H1 (cell line): ENCODE measurements around the gene CENPF. TPM values are rescaled to one million over a fixed set of nuclear protein-coding genes. Genes with fewer than 3 reads are reported as not detected.

Source experiments
- CTCF ChIA-PET: fragments of 300-600 bp; sonication (Branson Sonifier 250); formaldehyde crosslinking; loops from one replicate; lab custom pipeline; 2021; ENCODE audit not compliant: partially characterized antibody; lab: Charles Lee
- POLR2A ChIA-PET: fragments of 300-600 bp; sonication (Branson Sonifier 250); formaldehyde crosslinking; loops from one replicate; lab custom pipeline; 2021; ENCODE audit warnings: inconsistent platforms; ENCODE audit not compliant: partially characterized antibody; lab: Charles Lee
- DNase-seq, 2 experiments: peaks; one replicate each; pipeline versions ENCODE4 v3.0.0 to v3.0.0-alpha.2; 2010 to 2022; ENCODE audit warnings: low spot score in 2 of 2, low read depth in 1 of 2, mixed read lengths in 1 of 2
- FAIRE-seq: peaks from 2 replicates; lab custom pipeline; 2011; peaks lifted over from hg19 to GRCh38; lab: Jason Lieb, UNC
- H2AFZ ChIP-seq: 2 replicates; pipeline ENCODE4 v1.8.1; 2012; ENCODE audit warnings: low read length, inconsistent platforms
- H2AK5ac ChIP-seq: 2 replicates; pipeline ENCODE4 v1.6.1; 2013; ENCODE audit warnings: low read depth, low read length
- H2BK120ac ChIP-seq: replicated peaks from 2 replicates; pipeline ENCODE3; 2013; ENCODE audit warnings: low read depth, low read length, inconsistent platforms
- H2BK12ac ChIP-seq: 2 replicates; pipeline ENCODE4 v1.6.1; 2013; ENCODE audit warnings: low read depth, low read length
- H2BK15ac ChIP-seq: 2 replicates; pipeline ENCODE4 v1.6.1; 2013; ENCODE audit warnings: low read length
- H2BK20ac ChIP-seq: 2 replicates; pipeline ENCODE4 v1.6.1; 2013; ENCODE audit warnings: low read length
- H2BK5ac ChIP-seq: 2 replicates; pipeline ENCODE4 v1.6.1; 2013; ENCODE audit warnings: low read depth, low read length
- H3K14ac ChIP-seq: 2 replicates; pipeline ENCODE4 v1.6.1; 2013; ENCODE audit warnings: inconsistent platforms; ENCODE audit not compliant: insufficient read length
- H3K18ac ChIP-seq: 2 replicates; pipeline ENCODE4 v1.6.1; 2013; ENCODE audit warnings: low read length; ENCODE audit errors: extremely low read depth
- H3K23ac ChIP-seq: 2 replicates; pipeline ENCODE4 v1.6.1; 2013; ENCODE audit warnings: inconsistent platforms; ENCODE audit not compliant: insufficient read length
- H3K23me2 ChIP-seq: 2 replicates; pipeline ENCODE4 v1.6.1; 2013; ENCODE audit warnings: low read depth, low read length
- H3K27ac ChIP-seq: 2 replicates; pipeline ENCODE4 v1.6.1; 2011; ENCODE audit warnings: low read depth, low read length, inconsistent platforms
- H3K27me3 ChIP-seq, 4 experiments: replicated peaks in 1 of 4; 1 replicate in 1 of 4; 2 replicates in 3 of 4; pipeline versions ENCODE4 v1.6.1 to v1.8.1; 2011 to 2013; ENCODE audit warnings: low read length in 3 of 4, mild to moderate bottlenecking in 3 of 4, inconsistent platforms in 2 of 4, mixed read lengths in 2 of 4, moderate library complexity in 1 of 4; ENCODE audit not compliant: control insufficient read depth in 3 of 4, insufficient read depth in 3 of 4; ENCODE audit errors: extremely low read depth in 1 of 4
- H3K36me3 ChIP-seq, 4 experiments: 2 replicates each; pipeline versions ENCODE4 v1.6.1 to v1.8.1; 2011 to 2013; ENCODE audit warnings: mild to moderate bottlenecking in 4 of 4, low read length in 3 of 4, moderate library complexity in 2 of 4, control low read depth in 1 of 4, inconsistent platforms in 1 of 4; ENCODE audit not compliant: insufficient read depth in 4 of 4, control insufficient read depth in 2 of 4
- H3K4ac ChIP-seq: replicated peaks from 2 replicates; pipeline ENCODE3; 2013; ENCODE audit warnings: low read length, low read depth, mixed read lengths, inconsistent platforms; ENCODE audit not compliant: insufficient read length
- H3K4me1 ChIP-seq, 4 experiments: replicated peaks in 1 of 4; 1 replicate in 1 of 4; 2 replicates in 3 of 4; pipeline versions ENCODE4 v1.6.1 to v1.8.1; 2011 to 2013; ENCODE audit warnings: low read length in 3 of 4, inconsistent platforms in 2 of 4, mixed read lengths in 1 of 4; ENCODE audit not compliant: insufficient read depth in 4 of 4, control insufficient read depth in 3 of 4
- H3K4me2 ChIP-seq, 2 experiments: 2 replicates each; pipeline versions ENCODE4 v1.6.1 to v1.8.1; 2011 to 2013; ENCODE audit warnings: low read depth in 2 of 2, low read length in 2 of 2, control low read depth in 1 of 2, inconsistent platforms in 1 of 2, mild to moderate bottlenecking in 1 of 2; ENCODE audit not compliant: insufficient read depth in 1 of 2
- H3K4me3 ChIP-seq, 4 experiments: fragments of 200-600, 300-600 bp in 1 of 4; sonication (generic), shearing (Covaris generic), sonication (Bioruptor Twin) in 1 of 4; 2 replicates each; pipeline versions ENCODE4 v1.5.1 to v1.8.1; 2011 to 2016; ENCODE audit warnings: low read length in 4 of 4, low read depth in 3 of 4, control low read depth in 2 of 4, inconsistent platforms in 2 of 4, mild to moderate bottlenecking in 2 of 4, mixed read lengths in 1 of 4, moderate library complexity in 1 of 4; ENCODE audit not compliant: insufficient read depth in 2 of 4; ENCODE audit errors: extremely low read depth in 1 of 4
- H3K56ac ChIP-seq: replicated peaks from 2 replicates; pipeline ENCODE3; 2013; ENCODE audit warnings: low read depth, mild to moderate bottlenecking, mixed read lengths, low read length, inconsistent platforms; ENCODE audit not compliant: insufficient read length
- H3K79me1 ChIP-seq: 2 replicates; pipeline ENCODE4 v1.6.1; 2013; ENCODE audit warnings: low read depth, low read length, control low read depth
- H3K79me2 ChIP-seq, 2 experiments: 2 replicates each; pipeline versions ENCODE4 v1.6.1 to v1.8.1; 2012 to 2013; ENCODE audit warnings: low read length in 2 of 2, mild to moderate bottlenecking in 2 of 2, inconsistent platforms in 1 of 2; ENCODE audit not compliant: insufficient read depth in 2 of 2, control insufficient read depth in 1 of 2
- H3K9ac ChIP-seq, 4 experiments: replicated peaks in 1 of 4; 1 replicate in 1 of 4; 2 replicates in 3 of 4; pipeline versions ENCODE4 v1.6.1 to v1.8.1; 2011 to 2013; ENCODE audit warnings: low read depth in 3 of 4, low read length in 3 of 4, control low read depth in 2 of 4, mild to moderate bottlenecking in 2 of 4, moderate library complexity in 2 of 4, inconsistent platforms in 1 of 4; ENCODE audit errors: extremely low read depth in 1 of 4
- H3K9me3 ChIP-seq, 2 experiments: 2 replicates each; pipeline versions ENCODE4 v1.6.1 to v1.8.1; 2012 to 2013; ENCODE audit warnings: mild to moderate bottlenecking in 2 of 2, moderate library complexity in 2 of 2, control low read depth in 1 of 2, inconsistent platforms in 1 of 2, low read depth in 1 of 2, low read length in 1 of 2, mixed read lengths in 1 of 2; ENCODE audit not compliant: insufficient read depth in 2 of 2
- H4K20me1 ChIP-seq, 2 experiments: replicated peaks in 1 of 2; 2 replicates each; pipeline versions ENCODE3 to v1.8.1; 2011 to 2013; ENCODE audit warnings: inconsistent platforms in 2 of 2, low read length in 2 of 2, mild to moderate bottlenecking in 1 of 2; ENCODE audit not compliant: insufficient read depth in 2 of 2, control insufficient read depth in 1 of 2
- H4K5ac ChIP-seq: 2 replicates; pipeline ENCODE4 v1.6.1; 2013; ENCODE audit warnings: low read length, low read depth, mixed read lengths, inconsistent platforms; ENCODE audit not compliant: insufficient read length
- H4K8ac ChIP-seq: 2 replicates; pipeline ENCODE4 v1.8.0; 2013; ENCODE audit warnings: mild to moderate bottlenecking, moderate library complexity, low read length, inconsistent platforms; ENCODE audit not compliant: insufficient read depth; ENCODE audit errors: extremely low read depth
- H4K91ac ChIP-seq: replicated peaks from 2 replicates; pipeline ENCODE3; 2013; ENCODE audit warnings: low read length, mixed read lengths, inconsistent platforms; ENCODE audit not compliant: insufficient read length
- ATF2 ChIP-seq: IDR thresholded peaks from 2 replicates; pipeline ENCODE4 v1.6.1; 2012; ENCODE audit warnings: low read length, inconsistent platforms
- CTBP2 ChIP-seq: IDR thresholded peaks from 2 replicates; pipeline ENCODE4 v1.7.0; 2011; ENCODE audit warnings: borderline replicate concordance, mild to moderate bottlenecking, moderate library complexity, mixed read lengths, low read length; ENCODE audit not compliant: insufficient read depth, insufficient read length
- KDM4A ChIP-seq: IDR thresholded peaks from one replicate; pipeline ENCODE4 v1.7.1; 2012; ENCODE audit warnings: low read depth, mild to moderate bottlenecking, moderate library complexity, low read length, inconsistent platforms; ENCODE audit not compliant: severe bottlenecking
- KDM5A ChIP-seq: fragments of 200-600 bp; IDR thresholded peaks from 2 replicates; pipeline ENCODE4 v1.7.1; 2012; ENCODE audit warnings: mild to moderate bottlenecking, low read length, inconsistent platforms, mixed read lengths
- MAFK ChIP-seq: IDR thresholded peaks from 2 replicates; pipeline ENCODE4 v1.6.1; 2012; ENCODE audit warnings: low read depth, mild to moderate bottlenecking, improper control_type of control experiment, low read length
- RNF2 ChIP-seq: fragments of 200-900, 300-1000 bp; sonication (generic); IDR thresholded peaks from 2 replicates; pipeline ENCODE4 v1.7.1; 2016; ENCODE audit warnings: borderline replicate concordance, low read depth, mild to moderate bottlenecking, antibody characterized with exemption, low read length; ENCODE audit not compliant: poor library complexity, severe bottlenecking; ENCODE audit errors: missing control alignments
- SAP30 ChIP-seq: fragments of 300-600 bp; sonication (generic); IDR thresholded peaks from 2 replicates; pipeline ENCODE4 v1.7.1; 2012; ENCODE audit warnings: low read length, moderate library complexity, mild to moderate bottlenecking, inconsistent platforms; ENCODE audit not compliant: insufficient read depth, insufficient replicate concordance
- SP4 ChIP-seq: IDR thresholded peaks from 2 replicates; pipeline ENCODE4 v1.6.1; 2012; ENCODE audit warnings: low read length, inconsistent platforms
- WGBS, 2 experiments: shearing (Covaris generic) in 1 of 2; methylation state at CpG; one replicate each; pipeline versions ENCODE4 v1.1.6 to v1.1.7; 2013 to 2015; ENCODE audit warnings: low lambda C conversion rate in 2 of 2, mixed read lengths in 2 of 2, inconsistent platforms in 1 of 2, low coverage in 1 of 2, missing lambda C conversion rate in 1 of 2; ENCODE audit not compliant: insufficient replicate concordance in 2 of 2, insufficient coverage in 1 of 2, insufficient read length in 1 of 2; ENCODE audit errors: extremely low coverage in 1 of 2, missing lambda C conversion rate in 1 of 2; 5-methylcytosine and 5-hydroxymethylcytosine counted together
- polyA plus RNA-seq, 7 experiments: library from polyadenylated mRNA; depleted of rRNA in 3 of 7; stranded (reverse) in 5 of 7; unstranded in 2 of 7; fragments of >200 nt in 5 of 7; fragments of 200-250 nt in 2 of 7; gene quantifications; 1 replicate in 5 of 7; 2 replicates in 1 of 7; 4 replicates in 1 of 7; pipeline versions ENCODE4 v1.2.1 to v1.2.3, GENCODE V29; 2011 to 2013; ENCODE audit warnings: missing spikeins in 2 of 7, mixed read lengths in 2 of 7
- total RNA-seq: library from RNA; stranded (reverse); fragmentation: NEBNext Ultra II Directional; extraction: Animal tissue kit (Norgen Biotek cat#: 25700); gene quantifications from 2 replicates; pipeline ENCODE4 v1.2.1, GENCODE V29; 2021

Gene CENPF
- total and polyA plus RNA-seq, 2 of the 8 experiments (the other 6 are each of a cell fraction or from before 2014, with no cell fraction given) = 13.7 to 170 TPM

- TF ChIP-seq KDM4A = no peak
- TF ChIP-seq KDM5A = no peak
- no peak for TF ChIP-seq ATF2
- TF ChIP-seq MAFK = no peak
- no peak for TF ChIP-seq RNF2
- TF ChIP-seq SP4 = no peak
- no peak for TF ChIP-seq CTBP2
- TF ChIP-seq SAP30 = no peak
- Histone ChIP-seq H3K4me2 (no peak overlapping the region), H2BK120ac (no peak overlapping the region), H3K79me2 (no peaks in the 10 kb centered on the region), H3K27me3 (no peaks in the 10 kb centered on the region), H3K9me3 (no peaks in the 10 kb centered on the region), H3K23me2 (no peaks in the 10 kb centered on the region), H2BK5ac (no peak overlapping the region), H2BK15ac (no peak overlapping the region), H2AK5ac (no peak overlapping the region), H3K14ac (no peak overlapping the region), H3K36me3 (peaks cover 31 to 96% (median 77%) of the 10 kb centered on the region in 4 experiments), H3K56ac (no peak overlapping the region), H3K27ac (no peak overlapping the region), H4K8ac (no peak overlapping the region), H4K5ac (no peak overlapping the region), H3K23ac (no peak overlapping the region), H3K79me1 (no peaks in the 10 kb centered on the region; the same call in 1 of the 2 replicates), H3K4me1 (no peaks in the 10 kb centered on the region), H3K18ac (no peak overlapping the region), H3K9ac (no peak overlapping the region), H2AFZ (no peak overlapping the region), H2BK20ac (no peak overlapping the region), H4K20me1 (peaks cover 3 to 4% of the 10 kb centered on the region in 2 experiments), H3K4me3 (no peak overlapping the region), H2BK12ac (no peak overlapping the region), H3K4ac (no peak overlapping the region), H4K91ac (no peak overlapping the region)
- WGBS, 2 experiments = 93% methylated on average over 10 of the region's 10 CpGs; no CpG with 5 or more reads in 1 of the 2 experiments
- DNase-seq (no peak), FAIRE-seq (no peak)
- CTCF ChIA-PET = interaction anchor here (0.6 to 4.3 kb wide), 5 partner anchors 9 to 1202 kb away, joined by 3 to 41 read pairs (median 18); no protein-coding TSS in a partner anchor
- POLR2A ChIA-PET = interaction anchor here (1.9 kb wide), 1 partner anchor 10 kb away, joined by 5 read pairs; no protein-coding TSS in a partner anchor
Measured at GRCh38 chr1:214645712-214646111, 42.7 kb downstream of the CENPF start.
